ENCODE results near the gene DENND6B.

- TF ChIP-seq POLR2A (IDR thresholded peaks at IDR 0.05) (no peak), CTCF (IDR thresholded peaks at IDR 0.05) (no peak)
These were observed 8.0 kb downstream of the DENND6B start for GRCh38 chr22:50318698-50319411.

All from body of pancreas (tissue), 4 donors.